LNCaP clone FGC (cell line): ENCODE measurements around the gene BABAM2.
"Not testable (repeated sequence)": the region's sequence is repeated elsewhere in the genome, so short reads cannot be mapped to it uniquely, and the experiment has no call there.

Experiments
- DNase-seq: peaks from one replicate; pipeline ENCODE4 v3.0.0-alpha.2; 2011; ENCODE audit warnings: low read depth
- H3K4me3 ChIP-seq: 2 replicates; pipeline ENCODE4 v1.5.1; 2011; ENCODE audit warnings: mild to moderate bottlenecking, low read depth, low read length, control low read depth
- CTCF ChIP-seq: IDR thresholded peaks from 2 replicates; pipeline ENCODE4 v1.5.1; 2012; ENCODE audit warnings: mild to moderate bottlenecking; ENCODE audit not compliant: control insufficient read depth, insufficient read depth; ENCODE audit errors: extremely low read depth

Gene BABAM2

GRCh38 chr2:28096421-28096820 is 205.9 kb downstream of the BABAM2 start:
- TF ChIP-seq CTCF, result no peak
- H3K4me3 ChIP-seq, result no peak overlapping the region
- DNase-seq, result no peak

- TF ChIP-seq CTCF, result no peak
- no peak for DNase-seq
- H3K4me3 ChIP-seq, result no peak overlapping the region
Observed at GRCh38 chr2:28098501-28099225, 208.1 kb downstream of the BABAM2 start.

GRCh38 chr2:28101123-28101522 is 210.6 kb downstream of the BABAM2 start:
- no peak for DNase-seq
- TF ChIP-seq CTCF, result no peak
- no peak overlapping the region for H3K4me3 ChIP-seq

GRCh38 chr2:28101892-28102291 is 211.4 kb downstream of the BABAM2 start:
- no peak for DNase-seq
- H3K4me3 ChIP-seq, result no peak overlapping the region
- TF ChIP-seq CTCF, result no peak

- no peak overlapping the region for H3K4me3 ChIP-seq
- TF ChIP-seq CTCF, result no peak
- DNase-seq, result no peak
Observed at GRCh38 chr2:28102455-28102874, 211.9 kb downstream of the BABAM2 start.

- no peak for TF ChIP-seq CTCF
- H3K4me3 ChIP-seq, result no peak overlapping the region
- no peak for DNase-seq
Observed at GRCh38 chr2:28103611-28104010, 213.1 kb downstream of the BABAM2 start.

- no peak for DNase-seq
- no peak for TF ChIP-seq CTCF
- H3K4me3 ChIP-seq, result no peak overlapping the region
Observed at GRCh38 chr2:28108143-28108542, 217.6 kb downstream of the BABAM2 start.

GRCh38 chr2:28113771-28114170 is 223.2 kb downstream of the BABAM2 start:
- not testable (repeated sequence) for H3K4me3 ChIP-seq, DNase-seq
